Left lung (tissue), 10 donors: ENCODE results near the gene MTG1. TPM values are rescaled to one million over a fixed set of nuclear protein-coding genes. Genes with fewer than 3 reads are reported as not detected.

ENCODE experiments used
- ATAC-seq: fragments of 200-7000 bp; cut with Tn5 transposase; one replicate; pipeline ENCODE4 v1.9.1; 2020; ENCODE audit warnings: moderate library complexity
- DNase-seq, 4 donors: peaks; one replicate each; pipeline ENCODE4 v3.0.0-alpha.2; 2013 to 2020
- H3K27ac ChIP-seq, 2 donors: fragments of 200-600 bp; sonication (generic) in 1 of 2; one replicate each; pipeline versions ENCODE4 v1.5.0 to v1.8.0; 2020 to 2021
- H3K27me3 ChIP-seq, 2 donors: fragments of 200-600 bp; sonication (generic) in 1 of 2; one replicate each; pipeline versions ENCODE4 v1.5.0 to v1.8.0; 2020 to 2021
- H3K36me3 ChIP-seq, 2 donors: fragments of 200-600 bp; sonication (generic) in 1 of 2; one replicate each; pipeline versions ENCODE4 v1.5.0 to v1.8.0; 2020 to 2021
- H3K4me1 ChIP-seq, 2 donors: fragments of 200-600 bp; one replicate each; pipeline ENCODE4 v1.8.0; 2021
- H3K4me3 ChIP-seq, 2 donors: fragments of 200-600 bp; sonication (generic) in 1 of 2; one replicate each; pipeline versions ENCODE4 v1.5.0 to v1.8.0; 2020 to 2021; ENCODE audit warnings: mild to moderate bottlenecking in 1 of 2
- H3K9me3 ChIP-seq, 2 donors: fragments of 200-600 bp; sonication (generic) in 1 of 2; one replicate each; pipeline versions ENCODE4 v1.5.0 to v1.8.0; 2020 to 2021
- intact Hi-C, 2 donors: fragments of 100-400 bp; cut with DNase I; formaldehyde crosslinking; loops; one replicate each; pipeline versions ENCODE4 v1.11.2 to v1.14.2; 2022
- polyA plus RNA-seq, 6 donors: library from polyadenylated mRNA; unstranded; fragments of 120-200 nt; gene quantifications; one replicate each; pipeline ENCODE4 v1.2.1, GENCODE V29; 2013; ENCODE audit not compliant: insufficient read length in 6 of 6
- total RNA-seq, 2 donors: library from RNA; stranded (reverse); fragmentation: NEBNext Ultra II Directional; extraction: Animal tissue kit (Norgen Biotek cat#: 25700); gene quantifications; one replicate each; pipeline ENCODE4 v1.2.1, GENCODE V29; 2021
- TF ChIP-seq, protein P1 (sequence below), 2 donors: fragments of 200-600 bp; sonication (generic) in 1 of 2; IDR thresholded peaks; one replicate each; pipeline versions ENCODE4 v1.5.0 to v1.8.0; 2021; ENCODE audit warnings: antibody characterized with exemption in 2 of 2
- donor health status: DM: no; HTN: yes; CAD: no.
- donor health status: DM: no; HTN: no; CAD: no.

MTG1 gene
- total and polyA plus RNA-seq, 8 donors, result 31.5 to 75.1 (median 60.3) TPM

DNA sequence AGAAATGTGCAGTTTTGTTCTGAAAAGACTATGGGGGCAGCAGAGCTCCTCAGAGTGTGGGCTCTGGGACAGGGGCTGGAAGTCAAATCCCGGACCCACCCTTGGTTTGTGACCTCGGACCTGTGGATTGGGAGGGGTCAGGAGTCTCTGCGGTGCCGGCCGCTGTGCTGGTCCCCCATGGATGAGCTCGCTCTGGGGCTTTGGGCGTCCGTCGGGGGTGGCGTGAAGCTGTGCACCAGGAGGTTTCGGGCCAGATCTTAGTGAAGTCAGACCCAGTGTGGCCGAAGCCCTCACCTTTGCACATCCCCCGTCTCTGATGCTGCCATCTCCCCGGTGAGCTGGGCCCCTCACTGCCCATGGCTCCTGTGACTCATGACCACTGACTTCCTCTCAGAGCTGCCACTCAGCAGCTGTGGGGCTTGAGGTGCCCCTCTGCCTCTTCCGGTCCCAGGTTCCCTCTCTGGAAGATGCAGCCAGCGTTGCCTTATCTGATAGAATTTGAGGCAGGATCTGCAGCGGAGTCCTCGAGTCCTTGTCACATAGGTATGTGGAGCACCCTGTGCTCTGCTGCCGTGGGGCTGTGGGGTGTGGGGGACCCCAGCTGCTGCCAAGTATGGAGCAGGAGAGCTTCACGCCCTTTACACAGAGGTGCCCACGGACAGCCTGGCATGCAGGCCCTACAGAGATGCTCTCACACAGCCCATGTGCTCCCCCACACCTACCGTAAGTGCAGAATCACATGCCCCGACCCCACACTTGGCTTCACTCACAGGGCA is 48.4 kb downstream of the MTG1 start:
- DNase-seq (peak in 1 of 4 donors; percentile 61), ATAC-seq (no peak)
- Histone ChIP-seq H3K36me3 (no peaks in the 10 kb centered on the region), H3K4me3 (no peak overlapping the region), H3K4me1 (no peaks in the 10 kb centered on the region), H3K27ac (no peak overlapping the region), H3K9me3 (peaks cover 0 to 23% of the 10 kb centered on the region in 2 donors), H3K27me3 (no peaks in the 10 kb centered on the region)
- intact Hi-C loops, result no loop called here
- TF ChIP-seq, protein P1, sequence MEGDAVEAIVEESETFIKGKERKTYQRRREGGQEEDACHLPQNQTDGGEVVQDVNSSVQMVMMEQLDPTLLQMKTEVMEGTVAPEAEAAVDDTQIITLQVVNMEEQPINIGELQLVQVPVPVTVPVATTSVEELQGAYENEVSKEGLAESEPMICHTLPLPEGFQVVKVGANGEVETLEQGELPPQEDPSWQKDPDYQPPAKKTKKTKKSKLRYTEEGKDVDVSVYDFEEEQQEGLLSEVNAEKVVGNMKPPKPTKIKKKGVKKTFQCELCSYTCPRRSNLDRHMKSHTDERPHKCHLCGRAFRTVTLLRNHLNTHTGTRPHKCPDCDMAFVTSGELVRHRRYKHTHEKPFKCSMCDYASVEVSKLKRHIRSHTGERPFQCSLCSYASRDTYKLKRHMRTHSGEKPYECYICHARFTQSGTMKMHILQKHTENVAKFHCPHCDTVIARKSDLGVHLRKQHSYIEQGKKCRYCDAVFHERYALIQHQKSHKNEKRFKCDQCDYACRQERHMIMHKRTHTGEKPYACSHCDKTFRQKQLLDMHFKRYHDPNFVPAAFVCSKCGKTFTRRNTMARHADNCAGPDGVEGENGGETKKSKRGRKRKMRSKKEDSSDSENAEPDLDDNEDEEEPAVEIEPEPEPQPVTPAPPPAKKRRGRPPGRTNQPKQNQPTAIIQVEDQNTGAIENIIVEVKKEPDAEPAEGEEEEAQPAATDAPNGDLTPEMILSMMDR (IDR thresholded peaks at IDR 0.05), result no peak

- intact Hi-C loops, result no loop called here
- H3K4me1 ChIP-seq, result no peaks in the 10 kb centered on the region
Observed at GRCh38 chr10:133442967-133443924, 49.3 kb downstream of the MTG1 start.

GRCh38 chr10:133444342-133445267 is 50.6 kb downstream of the MTG1 start:
- Histone ChIP-seq H3K27ac (no peak overlapping the region), H3K36me3 (no peaks in the 10 kb centered on the region), H3K4me1 (no peaks in the 10 kb centered on the region), H3K4me3 (no peak overlapping the region), H3K9me3 (peaks cover 0 to 45% of the 10 kb centered on the region in 2 donors), H3K27me3 (no peaks in the 10 kb centered on the region)
- TF ChIP-seq, protein P1 (IDR thresholded peaks at IDR 0.05), result no peak
- intact Hi-C loops, result no loop called here
- peak in 1 of 4 donors; percentile 43 for DNase-seq
- no peak for ATAC-seq

More at GRCh38 chr10:133442967-133443924, 49.3 kb downstream of the MTG1 start:
- Histone ChIP-seq H3K9me3 (peaks cover 0 to 31% of the 10 kb centered on the region in 2 donors), H3K4me3 (no peak overlapping the region), H3K27me3 (no peaks in the 10 kb centered on the region), H3K27ac (no peak overlapping the region), H3K36me3 (no peaks in the 10 kb centered on the region)
- TF ChIP-seq, protein P1 (IDR thresholded peaks at IDR 0.05), result no peak
- ATAC-seq, result no peak
- DNase-seq, result peak in 1 of 4 donors; percentile 61

GRCh38 chr10:133445268-133445732 is 51.3 kb downstream of the MTG1 start:
- intact Hi-C loops, result no loop called here
- H3K27ac ChIP-seq, result no peak overlapping the region
- TF ChIP-seq, protein P1 (IDR thresholded peaks at IDR 0.05), result no peak
- DNase-seq, result peak in 1 of 4 donors; percentile 79
- no peaks in the 10 kb centered on the region for H3K36me3 ChIP-seq
- H3K27me3 ChIP-seq, result no peaks in the 10 kb centered on the region
- ATAC-seq, result no peak
- peaks cover 0 to 45% of the 10 kb centered on the region in 2 donors for H3K9me3 ChIP-seq
- H3K4me1 ChIP-seq, result no peaks in the 10 kb centered on the region
- no peak overlapping the region for H3K4me3 ChIP-seq
